ENCODE results near the gene TCF4. TPM values are rescaled to one million over a fixed set of nuclear protein-coding genes. Genes with fewer than 3 reads are reported as not detected.
A peak's percentile ranks its signal among the peaks of the same experiment; 100 is the strongest.

Gene TCF4
- total and polyA plus RNA-seq, 5 experiments from 2014 or later = 0.39 to 8.9 (median 1.1) TPM

- H3K27ac Mint-ChIP-seq = peak overlapping the region in 1 of 10 donors; percentile 84
- POLR2A ChIA-PET = no interaction called here
- H3K4me3 Mint-ChIP-seq = no peak overlapping the region
- no peaks in the 10 kb centered on the region for H3K36me3 Mint-ChIP-seq
- peaks cover 0 to 2% (median 0%) of the 10 kb centered on the region in 5 donors for H3K27me3 Mint-ChIP-seq
- no peaks in the 10 kb centered on the region for H3K4me1 Mint-ChIP-seq
- no peaks in the 10 kb centered on the region for H3K9me3 Mint-ChIP-seq
- ATAC-seq (no peak), DNase-seq (no peak)
Measured at GRCh38 chr18:55551227-55551626, 36.8 kb downstream of the TCF4 start.

GRCh38 chr18:55550471-55550870 lies 37.5 kb downstream of the TCF4 start:
- H3K36me3 Mint-ChIP-seq = no peaks in the 10 kb centered on the region
- ATAC-seq (no peak), DNase-seq (no peak)
- no peak overlapping the region for H3K4me3 Mint-ChIP-seq
- H3K27ac Mint-ChIP-seq = no peak overlapping the region
- peaks cover 0 to 2% (median 0%) of the 10 kb centered on the region in 5 donors for H3K27me3 Mint-ChIP-seq
- H3K9me3 Mint-ChIP-seq = no peaks in the 10 kb centered on the region
- POLR2A ChIA-PET = no interaction called here
- H3K4me1 Mint-ChIP-seq = no peaks in the 10 kb centered on the region

GRCh38 chr18:55549474-55550104 lies 38.4 kb downstream of the TCF4 start:
- no peak overlapping the region for H3K4me3 Mint-ChIP-seq
- POLR2A ChIA-PET = no interaction called here
- no peak for DNase-seq
- H3K27ac Mint-ChIP-seq = no peak overlapping the region
- H3K4me1 Mint-ChIP-seq = no peaks in the 10 kb centered on the region
- H3K36me3 Mint-ChIP-seq = no peaks in the 10 kb centered on the region
- H3K27me3 Mint-ChIP-seq = peaks cover 0 to 2% (median 0%) of the 10 kb centered on the region in 5 donors
- H3K9me3 Mint-ChIP-seq = no peaks in the 10 kb centered on the region
- no peak for ATAC-seq

GRCh38 chr18:55547705-55548056 lies 40.3 kb downstream of the TCF4 start:
- ATAC-seq (no peak), DNase-seq (no peak)
- Mint-ChIP-seq H3K4me3 (no peak overlapping the region), H3K4me1 (no peaks in the 10 kb centered on the region), H3K27ac (no peak overlapping the region), H3K9me3 (no peaks in the 10 kb centered on the region), H3K27me3 (peaks cover 0 to 4% (median 0%) of the 10 kb centered on the region in 5 donors), H3K36me3 (no peaks in the 10 kb centered on the region)
- POLR2A ChIA-PET = no interaction called here

GRCh38 chr18:55546851-55547704 lies 40.9 kb downstream of the TCF4 start:
- no peaks in the 10 kb centered on the region for H3K9me3 Mint-ChIP-seq
- ATAC-seq (no peak), DNase-seq (no peak)
- no peak overlapping the region for H3K27ac Mint-ChIP-seq
- POLR2A ChIA-PET = no interaction called here
- peaks cover 0 to 4% (median 0%) of the 10 kb centered on the region in 5 donors for H3K27me3 Mint-ChIP-seq
- H3K36me3 Mint-ChIP-seq = no peaks in the 10 kb centered on the region
- no peak overlapping the region for H3K4me3 Mint-ChIP-seq
- H3K4me1 Mint-ChIP-seq = no peaks in the 10 kb centered on the region

GRCh38 chr18:55544014-55544413 lies 44.0 kb downstream of the TCF4 start:
- Mint-ChIP-seq H3K4me1 (no peaks in the 10 kb centered on the region), H3K9me3 (no peaks in the 10 kb centered on the region), H3K27ac (no peak overlapping the region), H3K4me3 (no peak overlapping the region), H3K36me3 (no peaks in the 10 kb centered on the region), H3K27me3 (peaks cover 0 to 2% (median 0%) of the 10 kb centered on the region in 5 donors)
- no peak for DNase-seq
- POLR2A ChIA-PET = no interaction called here
- ATAC-seq = no peak

GRCh38 chr18:55543130-55543704 lies 44.8 kb downstream of the TCF4 start:
- peaks cover 0 to 2% (median 0%) of the 10 kb centered on the region in 5 donors for H3K27me3 Mint-ChIP-seq
- POLR2A ChIA-PET = no interaction called here
- H3K9me3 Mint-ChIP-seq = no peaks in the 10 kb centered on the region
- H3K4me3 Mint-ChIP-seq = no peak overlapping the region
- no peak for ATAC-seq
- DNase-seq = no peak
- H3K4me1 Mint-ChIP-seq = no peaks in the 10 kb centered on the region
- no peaks in the 10 kb centered on the region for H3K36me3 Mint-ChIP-seq
- H3K27ac Mint-ChIP-seq = no peak overlapping the region

DNA sequence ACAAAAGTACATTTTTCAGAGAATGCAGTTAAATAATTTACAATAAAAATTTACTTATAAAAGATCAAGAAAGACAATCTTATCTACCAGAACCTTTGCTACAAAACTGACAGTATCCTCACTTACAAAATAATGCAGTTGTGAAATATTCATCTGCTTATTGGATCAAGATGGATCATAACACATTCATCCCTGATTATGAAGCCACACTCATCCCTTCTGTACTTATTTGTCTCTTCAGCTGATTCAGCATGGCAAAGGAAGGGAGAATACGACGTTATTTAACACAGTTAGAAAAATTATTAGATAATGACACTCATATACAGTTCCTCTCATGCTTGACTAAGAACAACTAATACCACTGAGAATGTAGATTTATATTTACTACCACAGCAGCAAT lies 46.4 kb downstream of the TCF4 start:
- no peak overlapping the region for H3K4me3 Mint-ChIP-seq
- ATAC-seq (no peak), DNase-seq (no peak)
- POLR2A ChIA-PET = no interaction called here
- no peaks in the 10 kb centered on the region for H3K4me1 Mint-ChIP-seq
- H3K27ac Mint-ChIP-seq = no peak overlapping the region
- H3K27me3 Mint-ChIP-seq = peaks cover 0 to 2% (median 0%) of the 10 kb centered on the region in 5 donors
- H3K9me3 Mint-ChIP-seq = no peaks in the 10 kb centered on the region
- no peaks in the 10 kb centered on the region for H3K36me3 Mint-ChIP-seq

- Mint-ChIP-seq H3K27me3 (peaks cover 0 to 2% (median 0%) of the 10 kb centered on the region in 5 donors), H3K9me3 (no peaks in the 10 kb centered on the region), H3K4me3 (no peak overlapping the region), H3K36me3 (no peaks in the 10 kb centered on the region), H3K4me1 (peaks cover 0 to 8% (median 4%) of the 10 kb centered on the region in 4 donors), H3K27ac (no peak overlapping the region)
- ATAC-seq (no peak), DNase-seq (no peak)
- POLR2A ChIA-PET = no interaction called here
Measured at GRCh38 chr18:55539240-55539639, 48.8 kb downstream of the TCF4 start.

DNA sequence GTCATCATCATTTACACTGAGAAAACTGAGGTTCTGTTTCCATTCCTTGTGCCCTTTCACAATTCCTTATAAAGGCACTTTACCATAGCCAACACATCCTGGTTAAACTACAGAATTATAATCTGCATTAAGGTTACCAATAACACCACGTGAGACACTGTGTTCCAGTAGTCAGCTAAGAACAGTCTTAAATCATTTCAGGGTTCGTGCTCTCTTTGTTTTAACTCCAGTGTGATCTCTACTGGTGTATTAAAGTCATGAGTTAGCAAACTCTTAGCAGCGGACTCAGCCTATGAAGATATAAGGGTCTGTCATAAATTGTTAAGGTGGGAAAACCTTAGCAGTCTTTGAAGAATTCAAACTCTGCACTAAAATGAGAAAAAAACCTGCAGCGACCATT lies 53.0 kb downstream of the TCF4 start:
- POLR2A ChIA-PET = no interaction called here
- no peak for ATAC-seq
- Mint-ChIP-seq H3K4me3 (peak overlapping the region in 1 of 10 donors; percentile 10), H3K4me1 (peaks cover 0 to 13% (median 5%) of the 10 kb centered on the region in 4 donors), H3K36me3 (no peaks in the 10 kb centered on the region), H3K9me3 (no peaks in the 10 kb centered on the region), H3K27me3 (peaks cover 0 to 3% (median 2%) of the 10 kb centered on the region in 5 donors), H3K27ac (no peak overlapping the region)
- DNase-seq = no peak

- H3K4me1 Mint-ChIP-seq = peaks cover 0 to 13% (median 5%) of the 10 kb centered on the region in 4 donors
- peak overlapping the region in 1 of 10 donors; percentile 10 for H3K4me3 Mint-ChIP-seq
- H3K27ac Mint-ChIP-seq = peak overlapping the region in 2 of 10 donors; percentile 5 to 23
Measured at GRCh38 chr18:55534547-55534946, 53.4 kb downstream of the TCF4 start.

GRCh38 chr18:55530166-55530565 lies 57.8 kb downstream of the TCF4 start:
- H3K36me3 Mint-ChIP-seq = no peaks in the 10 kb centered on the region
- H3K4me3 Mint-ChIP-seq = no peak overlapping the region
- ATAC-seq = no peak
- DNase-seq = no peak
- POLR2A ChIA-PET = no interaction called here
- H3K9me3 Mint-ChIP-seq = no peaks in the 10 kb centered on the region
- H3K4me1 Mint-ChIP-seq = peaks cover 0 to 13% (median 5%) of the 10 kb centered on the region in 4 donors
- no peak overlapping the region for H3K27ac Mint-ChIP-seq
- H3K27me3 Mint-ChIP-seq = peaks cover 0 to 11% (median 2%) of the 10 kb centered on the region in 5 donors

More at GRCh38 chr18:55534547-55534946, 53.4 kb downstream of the TCF4 start:
- no peaks in the 10 kb centered on the region for H3K36me3 Mint-ChIP-seq
- ATAC-seq (peak in 1 of 2 donors; percentile 42), DNase-seq (peak in 1 of 10 donors; percentile 11)
- no peaks in the 10 kb centered on the region for H3K9me3 Mint-ChIP-seq
- POLR2A ChIA-PET = no interaction called here
- peaks cover 0 to 3% (median 2%) of the 10 kb centered on the region in 5 donors for H3K27me3 Mint-ChIP-seq

DNA sequence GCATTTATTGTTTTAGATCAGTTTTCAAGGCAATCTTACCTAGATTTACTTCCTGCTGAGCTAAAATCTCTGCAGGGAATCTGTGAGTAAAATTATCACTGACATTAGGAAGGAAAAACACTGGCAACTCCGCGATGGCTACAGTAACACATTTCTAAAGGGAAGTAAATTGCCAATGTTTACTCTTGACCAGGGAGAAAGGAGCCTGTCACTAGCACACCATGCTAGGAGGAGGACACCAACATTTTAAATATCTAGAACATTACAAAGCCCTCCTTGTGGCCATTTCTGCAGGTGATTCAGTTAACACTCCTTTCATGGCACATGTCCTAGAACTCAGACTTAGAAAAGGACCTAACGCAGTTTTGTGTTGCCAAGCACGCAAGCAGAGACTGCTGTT lies 58.4 kb downstream of the TCF4 start:
- Mint-ChIP-seq H3K4me3 (no peak overlapping the region), H3K27me3 (peaks cover 0 to 11% (median 2%) of the 10 kb centered on the region in 5 donors), H3K27ac (no peak overlapping the region), H3K4me1 (peaks cover 0 to 10% (median 2%) of the 10 kb centered on the region in 4 donors), H3K9me3 (peaks cover 0 to 2% (median 0%) of the 10 kb centered on the region in 9 donors), H3K36me3 (no peaks in the 10 kb centered on the region)
- POLR2A ChIA-PET = no interaction called here
- ATAC-seq (no peak), DNase-seq (no peak)
